DMS53 (cell line): Measurements from ENCODE around the gene PAK4.

ENCODE experiments used
- DNase-seq: peaks from one replicate; lab custom pipeline; 2025; lab: John Stamatoyannopoulos, UW

The PAK4 gene

GRCh38 chr19:39165857-39166256 lies 40.3 kb downstream of the PAK4 start:
- no peak for DNase-seq

DNA sequence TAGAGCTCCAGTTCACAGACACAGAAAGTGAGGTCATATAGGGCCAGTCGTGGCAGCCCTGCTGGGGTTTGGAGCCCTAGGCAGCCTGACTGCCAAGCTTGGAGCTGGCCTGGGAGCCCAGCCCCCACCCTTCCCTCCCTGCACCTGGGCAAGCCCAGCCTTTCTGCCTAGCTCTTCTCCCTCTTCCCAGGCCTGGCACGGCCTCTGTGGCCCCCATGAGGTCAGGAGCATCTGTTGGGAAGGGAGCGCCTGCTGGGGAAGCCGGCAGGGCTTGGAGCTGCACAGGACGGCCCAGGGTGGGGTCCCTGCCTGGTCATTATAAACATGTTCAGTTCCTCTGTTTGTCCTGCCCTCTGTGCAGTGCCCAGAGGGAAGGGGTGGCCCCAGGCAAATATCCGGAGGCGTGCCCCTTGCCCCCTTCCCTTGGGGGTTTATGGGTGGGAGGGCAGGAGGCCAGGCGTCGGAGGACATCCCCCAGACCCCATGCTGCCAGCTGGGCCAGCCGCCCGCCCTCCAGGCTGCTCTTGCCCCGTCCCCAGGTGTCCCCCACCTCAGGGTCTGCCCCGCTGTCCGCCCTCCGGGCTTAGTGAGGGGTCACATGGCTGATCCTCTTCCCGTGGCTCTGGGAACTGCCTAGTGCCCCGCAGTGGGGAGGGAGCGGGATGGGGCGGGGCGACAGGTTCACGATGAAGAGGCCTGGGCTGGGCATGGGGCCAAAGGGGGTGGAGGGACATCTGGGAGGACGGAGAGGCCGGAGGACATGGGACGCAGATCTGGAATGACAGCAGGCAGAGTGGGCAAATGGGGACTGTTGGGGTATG lies 41.2 kb downstream of the PAK4 start:
- peak; percentile 99 for DNase-seq

DNA sequence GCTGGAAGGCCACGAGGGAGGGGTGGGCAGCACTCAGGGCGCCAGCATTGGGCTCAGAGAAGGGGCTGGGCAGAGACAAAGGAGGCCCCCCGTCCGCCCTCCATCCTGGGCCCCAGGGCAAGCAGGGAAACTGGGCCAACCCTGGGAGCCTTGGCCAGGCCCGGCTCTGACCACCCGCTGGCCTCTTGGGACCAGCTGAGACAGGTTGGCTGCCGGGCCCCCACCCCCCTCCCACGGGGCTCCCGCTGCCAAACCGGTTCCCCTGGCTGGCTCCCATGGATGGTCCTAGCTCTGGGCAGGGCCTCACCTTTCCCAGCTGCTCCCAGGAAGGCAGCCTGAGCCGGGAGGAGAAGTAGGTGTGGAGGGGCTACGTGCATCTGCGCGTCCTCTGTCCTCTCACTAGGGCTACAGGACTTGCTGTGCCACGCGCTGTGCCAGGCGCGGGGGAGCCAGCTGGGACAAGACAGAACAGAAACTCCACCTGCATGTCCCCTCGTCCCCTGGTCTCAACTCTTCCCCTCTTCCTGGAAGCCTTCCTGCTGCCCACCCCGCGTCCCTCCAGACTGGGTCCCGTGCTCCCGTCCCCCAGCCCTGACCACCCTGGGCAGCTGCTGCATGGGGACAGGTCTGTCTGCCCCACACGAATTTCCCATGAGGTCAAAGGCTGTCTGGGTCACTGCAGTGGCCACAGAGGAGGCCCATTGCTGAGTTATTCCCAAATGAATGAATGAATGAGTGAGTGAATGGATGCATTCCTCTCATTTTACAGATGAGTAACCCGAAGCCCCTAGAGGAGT lies 42.1 kb downstream of the PAK4 start:
- peak; percentile 96 for DNase-seq

DNA sequence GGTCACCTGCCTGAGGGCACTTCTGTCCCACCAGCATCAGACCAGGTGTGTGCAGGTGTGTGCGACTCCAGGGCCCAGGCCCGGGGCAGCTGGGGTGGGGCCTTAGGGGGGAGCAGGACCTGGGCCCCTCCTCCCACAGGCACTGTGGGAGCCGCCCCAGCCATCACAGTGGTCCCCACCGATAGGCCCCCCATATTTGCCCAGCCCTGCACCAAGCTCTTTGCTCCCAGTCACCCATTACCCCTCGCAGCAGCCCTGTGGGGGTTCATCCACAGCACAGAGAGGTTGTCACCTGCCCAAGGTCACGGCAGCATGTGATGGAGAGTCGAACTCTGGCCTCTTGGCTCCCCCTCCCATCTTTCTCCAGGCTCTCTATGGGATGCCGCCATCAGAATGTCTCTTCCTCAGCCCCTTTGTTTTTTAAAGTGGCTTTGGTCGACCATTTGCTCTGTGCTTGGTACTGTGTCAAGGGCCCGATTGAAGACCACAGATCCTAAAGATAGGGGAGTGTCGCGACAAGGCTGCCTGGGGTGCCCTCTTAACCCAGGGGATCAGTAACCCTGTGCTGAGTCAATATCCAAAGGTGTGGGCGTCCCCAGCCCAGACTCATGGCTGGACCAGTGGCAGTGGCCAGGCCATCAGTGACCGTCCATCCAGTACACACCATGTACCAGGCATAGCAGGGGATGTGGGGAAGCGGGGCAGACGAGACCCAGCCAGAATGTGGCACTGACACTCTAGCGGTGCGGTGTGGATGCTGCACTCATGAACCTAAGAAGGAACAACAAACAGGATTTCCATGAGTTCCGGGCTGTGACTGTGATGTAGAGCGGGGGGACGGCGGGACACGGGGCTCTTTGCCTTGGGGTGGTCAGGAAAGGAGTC lies 42.9 kb downstream of the PAK4 start:
- DNase-seq, result no peak

GRCh38 chr19:39169143-39169810 lies 43.7 kb downstream of the PAK4 start:
- no peak for DNase-seq

DNA sequence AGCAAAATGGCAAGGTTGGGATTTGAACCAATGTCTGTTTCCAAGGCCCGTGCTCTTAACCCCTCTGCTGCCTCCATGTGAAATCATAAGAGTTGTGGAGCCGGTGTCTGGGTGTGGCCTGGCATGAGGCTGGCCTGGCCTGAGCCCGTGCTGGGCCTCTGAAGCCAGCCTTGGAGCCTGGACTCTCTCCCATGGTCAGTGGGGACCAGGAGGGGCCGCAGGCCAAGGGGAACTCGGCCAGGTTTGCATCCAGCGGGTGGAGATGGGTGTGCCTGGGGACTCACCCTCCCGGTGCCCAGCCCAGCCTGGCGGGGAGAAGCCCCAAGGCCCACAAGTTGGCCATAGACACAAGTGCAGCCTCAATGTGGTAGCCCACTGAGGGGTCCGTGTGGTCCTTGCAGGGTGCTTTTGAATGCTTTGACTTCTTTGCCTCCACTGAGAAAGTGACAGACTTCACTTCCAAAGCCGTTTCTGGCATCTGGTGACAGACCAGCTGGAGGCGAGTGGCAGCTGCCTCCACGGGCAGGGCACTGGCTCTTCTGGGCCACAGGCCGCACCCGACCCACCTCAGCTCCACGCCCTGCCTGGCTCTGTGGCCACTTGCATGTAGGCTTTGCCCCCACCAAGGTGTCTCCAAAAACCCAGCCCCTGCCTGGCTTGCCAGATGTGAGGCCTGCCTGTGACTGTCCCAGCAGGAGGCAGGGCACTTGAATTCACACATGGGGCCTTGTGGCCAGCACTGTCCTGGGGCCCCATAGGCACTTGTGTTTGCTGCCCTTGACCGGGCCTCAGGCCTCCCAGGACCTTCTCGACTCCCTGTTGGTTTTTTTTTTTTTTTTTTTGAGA lies 45.0 kb downstream of the PAK4 start:
- no peak for DNase-seq

DNA sequence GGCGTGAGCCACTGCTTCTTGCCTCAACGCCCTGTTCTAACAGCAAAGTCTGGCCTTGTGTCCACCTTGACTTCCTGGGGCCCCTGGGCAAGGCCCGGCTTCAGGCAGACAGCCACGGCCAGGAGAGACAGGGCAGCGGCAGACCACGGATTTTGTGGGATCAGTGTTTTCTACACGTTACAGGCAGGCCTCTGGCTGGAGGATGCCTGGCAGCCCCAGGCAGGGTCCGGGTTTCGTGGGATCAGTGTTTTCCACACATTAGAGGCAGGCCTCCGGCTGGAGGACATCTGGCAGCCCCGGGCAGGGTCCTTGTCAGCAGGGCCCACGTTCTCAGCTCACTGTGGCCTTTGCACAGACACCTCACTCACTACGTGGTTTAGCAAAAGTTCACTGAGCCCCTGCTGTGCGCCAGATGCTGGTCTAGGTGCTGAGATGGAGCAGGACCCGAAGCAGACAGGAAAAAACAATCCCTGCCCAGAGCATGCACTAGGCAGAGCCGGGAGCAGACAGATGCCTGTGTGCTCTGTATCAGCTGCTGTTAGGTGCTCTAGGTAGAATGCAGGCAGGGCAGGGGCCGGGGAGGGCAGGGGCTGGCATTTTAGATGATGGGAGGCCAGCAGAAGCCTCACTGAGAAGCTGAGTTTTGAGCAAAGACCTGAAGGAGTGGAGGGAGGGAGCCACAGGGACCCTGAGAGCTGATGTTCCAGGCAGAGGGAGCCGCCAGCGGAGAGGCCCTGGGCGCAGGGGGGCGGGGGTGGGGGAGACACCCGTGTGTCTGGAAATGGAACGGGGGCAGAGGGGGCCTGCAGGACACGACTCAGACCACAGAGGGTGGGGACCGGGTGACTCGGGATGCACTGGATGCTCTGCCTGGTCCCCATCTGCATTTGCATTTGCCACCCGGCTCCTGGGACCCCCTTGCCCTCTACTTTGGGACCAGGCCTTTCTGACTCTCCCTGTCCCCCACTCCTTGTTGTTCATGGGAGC lies 46.2 kb downstream of the PAK4 start:
- DNase-seq, result no peak

DNA sequence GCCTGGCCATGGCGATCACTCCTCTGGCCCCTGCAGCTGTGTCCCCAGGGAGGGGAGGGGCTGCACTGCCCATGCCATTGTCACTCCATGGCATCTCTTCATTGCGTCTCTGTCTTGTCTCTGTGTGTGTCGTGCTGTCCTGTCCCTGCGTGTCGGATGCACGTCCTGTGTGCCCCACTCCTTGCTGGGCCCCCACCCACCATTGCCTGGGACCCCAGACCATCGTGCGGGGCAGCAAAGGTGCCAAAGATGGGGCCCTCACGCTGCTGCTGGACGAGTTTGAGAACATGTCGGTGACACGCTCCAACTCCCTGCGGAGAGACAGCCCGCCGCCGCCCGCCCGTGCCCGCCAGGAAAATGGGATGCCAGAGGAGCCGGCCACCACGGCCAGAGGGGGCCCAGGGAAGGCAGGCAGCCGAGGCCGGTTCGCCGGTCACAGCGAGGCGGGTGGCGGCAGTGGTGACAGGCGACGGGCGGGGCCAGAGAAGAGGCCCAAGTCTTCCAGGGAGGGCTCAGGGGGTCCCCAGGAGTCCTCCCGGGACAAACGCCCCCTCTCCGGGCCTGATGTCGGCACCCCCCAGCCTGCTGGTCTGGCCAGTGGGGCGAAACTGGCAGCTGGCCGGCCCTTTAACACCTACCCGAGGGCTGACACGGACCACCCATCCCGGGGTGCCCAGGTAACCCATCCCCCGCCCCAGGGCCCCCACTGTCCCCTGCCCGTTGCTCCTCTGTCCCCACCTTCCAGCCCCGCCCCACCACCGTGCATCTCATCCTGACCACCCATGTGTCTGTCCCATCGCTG lies 47.3 kb downstream of the PAK4 start:
- DNase-seq, result no peak

DNA sequence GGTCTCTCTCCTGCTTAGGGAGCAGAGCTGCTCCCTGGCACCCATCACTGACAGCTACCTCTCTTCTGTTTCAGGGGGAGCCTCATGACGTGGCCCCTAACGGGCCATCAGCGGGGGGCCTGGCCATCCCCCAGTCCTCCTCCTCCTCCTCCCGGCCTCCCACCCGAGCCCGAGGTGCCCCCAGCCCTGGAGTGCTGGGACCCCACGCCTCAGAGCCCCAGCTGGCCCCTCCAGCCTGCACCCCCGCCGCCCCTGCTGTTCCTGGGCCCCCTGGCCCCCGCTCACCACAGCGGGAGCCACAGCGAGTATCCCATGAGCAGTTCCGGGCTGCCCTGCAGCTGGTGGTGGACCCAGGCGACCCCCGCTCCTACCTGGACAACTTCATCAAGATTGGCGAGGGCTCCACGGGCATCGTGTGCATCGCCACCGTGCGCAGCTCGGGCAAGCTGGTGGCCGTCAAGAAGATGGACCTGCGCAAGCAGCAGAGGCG lies 48.0 kb downstream of the PAK4 start:
- DNase-seq, result no peak

DNA sequence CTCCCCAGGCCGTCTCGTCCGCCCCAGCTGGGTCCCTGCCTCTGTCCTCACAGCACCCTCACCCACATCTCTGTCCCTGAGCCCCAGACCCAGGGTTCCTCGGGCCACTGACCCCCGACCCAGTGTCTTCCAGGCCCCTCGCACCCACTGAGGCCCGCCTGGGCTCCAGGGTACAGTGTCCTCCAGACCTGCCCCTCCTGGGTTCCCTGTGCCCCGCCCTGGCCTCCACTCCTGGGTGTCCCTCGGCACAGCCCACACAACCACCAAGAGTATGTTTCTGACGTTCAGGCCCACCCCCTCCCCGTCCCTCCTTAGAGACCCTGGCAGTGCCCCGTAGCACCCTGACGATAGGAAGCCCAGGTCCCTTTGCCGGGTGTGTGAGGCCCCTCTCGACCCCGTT lies 48.6 kb downstream of the PAK4 start:
- no peak for DNase-seq

DNA sequence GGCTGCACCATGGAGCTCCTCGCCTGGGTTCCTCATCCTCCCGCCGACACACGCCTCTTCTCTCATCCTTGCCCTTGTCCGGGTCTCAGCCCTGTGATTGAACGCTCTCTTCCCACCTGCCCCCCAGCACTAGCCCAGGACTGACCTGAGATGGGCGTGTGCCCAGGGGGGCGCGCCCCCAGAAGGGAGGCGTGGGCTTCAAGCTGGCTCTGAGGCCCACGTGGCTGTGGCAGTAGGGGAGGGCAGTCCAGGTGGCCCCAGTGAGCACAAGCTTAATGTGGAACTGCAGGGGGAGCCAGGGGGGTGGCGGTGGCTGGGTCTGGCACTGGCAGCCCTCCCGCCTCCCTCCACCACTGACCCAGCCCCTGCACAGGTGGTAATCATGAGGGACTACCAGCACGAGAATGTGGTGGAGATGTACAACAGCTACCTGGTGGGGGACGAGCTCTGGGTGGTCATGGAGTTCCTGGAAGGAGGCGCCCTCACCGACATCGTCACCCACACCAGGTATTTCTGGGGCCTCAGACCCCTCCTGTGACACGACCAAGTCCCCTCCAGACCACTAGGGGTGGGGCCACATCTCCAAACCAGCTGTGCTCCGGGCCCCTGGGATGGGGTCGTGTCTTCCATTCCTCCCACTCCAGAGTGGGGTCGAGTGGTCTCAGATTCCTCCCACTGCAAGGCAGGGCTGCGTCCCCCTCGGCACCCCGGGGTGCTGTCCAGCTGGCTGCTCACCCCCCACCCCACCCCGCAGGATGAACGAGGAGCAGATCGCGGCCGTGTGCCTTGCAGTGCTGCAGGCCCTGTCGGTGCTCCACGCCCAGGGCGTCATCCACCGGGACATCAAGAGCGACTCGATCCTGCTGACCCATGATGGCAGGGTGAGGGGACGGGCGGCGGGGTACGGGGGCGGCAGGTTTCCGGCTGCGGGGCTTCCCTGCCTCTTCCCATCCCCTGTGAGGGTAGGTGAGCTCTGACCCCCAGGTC lies 49.3 kb downstream of the PAK4 start:
- no peak for DNase-seq

DNA sequence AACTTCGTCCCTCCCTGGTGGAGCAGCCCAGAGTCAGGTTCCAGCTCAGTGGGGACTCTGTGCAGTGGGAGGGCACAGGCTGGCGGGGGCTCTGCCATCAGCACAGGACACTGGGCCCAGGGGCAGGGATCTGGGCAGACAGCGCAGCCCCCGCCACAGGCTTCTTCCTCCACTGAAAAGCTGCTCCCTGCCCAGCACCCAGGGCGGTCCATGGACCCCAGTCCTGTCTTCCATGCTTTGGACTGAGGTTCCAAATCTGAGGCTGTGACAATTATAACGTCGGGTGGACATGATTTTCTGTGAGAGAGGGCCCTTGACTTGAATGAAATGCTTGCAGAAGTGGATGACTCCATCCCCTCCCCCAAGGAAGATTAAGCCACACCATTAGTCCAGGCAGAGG lies 50.0 kb downstream of the PAK4 start:
- DNase-seq, result no peak

DNA sequence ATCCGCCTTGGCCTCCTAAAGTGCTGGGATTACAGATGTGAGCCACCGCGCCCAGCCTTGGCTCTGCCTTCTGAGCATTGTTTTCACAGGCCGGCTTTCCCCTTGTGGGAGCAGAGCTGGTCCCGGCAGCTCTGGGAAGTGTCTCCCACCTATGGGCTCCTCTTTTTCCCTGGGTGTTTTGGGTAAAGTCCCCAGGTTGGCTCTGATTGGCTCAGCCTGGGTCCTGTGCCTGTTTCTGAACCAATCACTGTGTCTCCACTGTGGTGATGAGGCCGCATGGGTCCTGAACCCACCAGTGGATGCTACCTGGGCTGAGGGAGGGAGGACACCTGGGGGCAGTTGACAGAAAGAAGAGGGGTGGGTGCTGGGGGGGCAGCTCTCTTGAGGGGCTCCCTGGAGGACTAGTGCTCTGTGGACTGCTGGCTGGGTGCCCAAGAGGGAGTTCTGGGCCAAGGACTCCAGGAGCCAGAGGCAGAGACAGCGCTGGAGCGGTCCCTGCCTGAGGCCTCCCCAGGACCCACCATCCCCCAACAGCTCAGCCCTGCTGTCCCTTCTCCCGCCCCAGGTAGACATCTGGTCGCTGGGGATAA lies 51.6 kb downstream of the PAK4 start:
- no peak for DNase-seq

GRCh38 chr19:39177736-39178135 lies 52.1 kb downstream of the PAK4 start:
- no peak for DNase-seq

GRCh38 chr19:39178296-39179006 lies 52.9 kb downstream of the PAK4 start:
- no peak for DNase-seq

DNA sequence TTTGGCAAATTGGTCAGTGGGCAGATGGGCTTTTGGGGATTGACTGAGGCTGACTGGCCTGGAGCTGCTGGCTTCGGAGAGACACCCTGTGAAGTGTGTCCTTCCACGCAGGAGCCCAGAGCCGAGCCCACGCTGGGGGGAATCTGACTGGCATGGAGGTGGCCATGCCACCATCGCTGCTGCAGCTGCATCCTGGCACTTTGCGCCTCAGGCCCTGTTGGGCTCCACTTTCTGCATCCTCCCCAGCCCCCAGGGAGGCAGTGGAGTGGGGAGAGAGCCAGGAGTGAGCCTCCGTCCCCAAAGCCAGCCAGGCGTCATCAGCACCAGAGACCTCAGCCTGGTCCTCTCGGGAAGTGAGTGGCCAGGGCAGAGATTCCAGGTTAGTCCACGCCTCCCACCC lies 54.2 kb downstream of the PAK4 start:
- no peak for DNase-seq
